CD4-positive, CD25-positive, alpha-beta regulatory T cell (primary cell): ENCODE data around the gene THAP12. TPM values are rescaled to one million over a fixed set of nuclear protein-coding genes. Genes with fewer than 3 reads are reported as not detected.
"Not testable (repeated sequence)": the region's sequence is repeated elsewhere in the genome, so short reads cannot be mapped to it uniquely, and the experiment has no call there.

ENCODE experiments used
- ATAC-seq, 2 donors: fragments of 150-1000 bp; cut with Tn5 transposase; one replicate each; pipeline ENCODE4 v1.10.0; 2021; ENCODE audit warnings: low read depth in 2 of 2, moderate number of reproducible peaks in 2 of 2, moderate library complexity in 1 of 2
- DNase-seq, 3 donors: peaks; one replicate each; pipeline versions ENCODE4 v3.0.0 to v3.0.0-alpha.2; 2012 to 2022; ENCODE audit warnings: mixed read lengths in 1 of 3
- H3K27ac ChIP-seq: one replicate; pipeline ENCODE4 v1.7.0; 2013; ENCODE audit warnings: mild to moderate bottlenecking, low read length; ENCODE audit not compliant: insufficient read depth, poor library complexity, severe bottlenecking
- H3K27me3 ChIP-seq: one replicate; pipeline ENCODE4 v1.7.0; 2013; ENCODE audit warnings: low read length; ENCODE audit not compliant: control insufficient read depth, insufficient read depth
- H3K36me3 ChIP-seq: one replicate; pipeline ENCODE4 v1.7.0; 2013; ENCODE audit warnings: mild to moderate bottlenecking, low read length, moderate library complexity; ENCODE audit not compliant: control insufficient read depth, insufficient read depth
- H3K4me1 ChIP-seq: 2 replicates; pipeline ENCODE4 v1.7.0; 2013; ENCODE audit warnings: mild to moderate bottlenecking, low read length; ENCODE audit not compliant: insufficient read depth, control insufficient read depth, poor library complexity, severe bottlenecking
- H3K4me3 ChIP-seq: one replicate; pipeline ENCODE4 v1.7.0; 2013; ENCODE audit warnings: low read depth, mild to moderate bottlenecking, low read length, moderate library complexity
- H3K9me3 ChIP-seq, 2 experiments: 1 replicate in 1 of 2; 2 replicates in 1 of 2; pipeline ENCODE4 v1.7.0; 2013; ENCODE audit warnings: low read length in 2 of 2, mild to moderate bottlenecking in 1 of 2, moderate library complexity in 1 of 2; ENCODE audit not compliant: control insufficient read depth in 2 of 2
- H3K27ac Mint-ChIP-seq, 3 donors: one replicate each; pipeline ENCODE4 v1.8.0; 2020 to 2022; ENCODE audit warnings: mild to moderate bottlenecking in 3 of 3, mixed read lengths in 3 of 3, moderate library complexity in 2 of 3
- H3K27me3 Mint-ChIP-seq: one replicate; pipeline ENCODE4 v1.8.0; 2022; ENCODE audit warnings: mild to moderate bottlenecking, mixed read lengths
- H3K36me3 Mint-ChIP-seq: one replicate; pipeline ENCODE4 v1.8.0; 2020; ENCODE audit warnings: mixed read lengths
- H3K4me1 Mint-ChIP-seq, 4 donors: one replicate each; pipeline ENCODE4 v1.8.0; 2020 to 2022; ENCODE audit warnings: mixed read lengths in 4 of 4, mild to moderate bottlenecking in 1 of 4
- H3K4me3 Mint-ChIP-seq, 4 donors: one replicate each; pipeline ENCODE4 v1.8.0; 2020 to 2022; ENCODE audit warnings: mild to moderate bottlenecking in 4 of 4, mixed read lengths in 4 of 4, moderate library complexity in 3 of 4
- H3K9me3 Mint-ChIP-seq, 7 donors: one replicate each; pipeline ENCODE4 v1.8.0; 2020 to 2022; ENCODE audit warnings: mixed read lengths in 7 of 7, mild to moderate bottlenecking in 3 of 7, moderate library complexity in 2 of 7
- polyA plus RNA-seq, 4 donors: library from polyadenylated mRNA; unstranded; fragments of 300-500 nt; fragmentation: Illumina TruSeq; gene quantifications; one replicate each; pipeline ENCODE4 v1.2.3, GENCODE V29; 2021
- total RNA-seq: library from RNA; stranded (reverse); gene quantifications from one replicate; pipeline ENCODE4 v1.2.3, GENCODE V29; 2022

THAP12 gene
- total and polyA plus RNA-seq, 5 donors from 2014 or later: 51.2 to 71.0 (median 65.0) TPM

- Histone ChIP-seq H3K27ac (no peak overlapping the region), H3K9me3 (no peaks in the 10 kb centered on the region), H3K4me1 (peaks cover 5% of the 10 kb centered on the region), H3K4me3 (no peak overlapping the region), H3K36me3 (no peaks in the 10 kb centered on the region), H3K27me3 (peaks cover 3% of the 10 kb centered on the region)
- no peak for ATAC-seq
- Mint-ChIP-seq H3K9me3 (no peaks in the 10 kb centered on the region), H3K4me1 (peaks cover 0 to 20% (median 3%) of the 10 kb centered on the region in 4 donors), H3K27ac (no peak overlapping the region), H3K4me3 (no peak overlapping the region), H3K36me3 (no peaks in the 10 kb centered on the region), H3K27me3 (peaks cover 65% of the 10 kb centered on the region)
- no peak for DNase-seq
These were observed 55.7 kb downstream of the THAP12 start for GRCh38 chr11:76325185-76325584.

- DNase-seq (no peak), ATAC-seq (no peak)
- H3K36me3 Mint-ChIP-seq: no peaks in the 10 kb centered on the region
- Histone ChIP-seq H3K4me3 (no peak overlapping the region), H3K4me1 (peaks cover 5% of the 10 kb centered on the region), H3K9me3 (no peaks in the 10 kb centered on the region), H3K36me3 (no peaks in the 10 kb centered on the region), H3K27ac (no peak overlapping the region), H3K27me3 (peaks cover 5% of the 10 kb centered on the region)
- H3K9me3 Mint-ChIP-seq: no peaks in the 10 kb centered on the region
- peaks cover 0 to 20% (median 3%) of the 10 kb centered on the region in 4 donors for H3K4me1 Mint-ChIP-seq
- peak overlapping the region in 1 of 3 donors; percentile 68 for H3K27ac Mint-ChIP-seq
- H3K4me3 Mint-ChIP-seq: no peak overlapping the region
- H3K27me3 Mint-ChIP-seq: peaks cover 77% of the 10 kb centered on the region
These were observed 57.1 kb downstream of the THAP12 start for GRCh38 chr11:76323804-76324203.

- H3K27ac ChIP-seq, H3K9me3 ChIP-seq, ATAC-seq, H3K36me3 Mint-ChIP-seq, H3K36me3 ChIP-seq, H3K4me3 ChIP-seq, H3K27me3 ChIP-seq, H3K9me3 Mint-ChIP-seq, H3K4me1 ChIP-seq: not testable (repeated sequence)
- Mint-ChIP-seq H3K27ac (peak overlapping the region in 2 of 3 donors; percentile 67 to 68), H3K4me1 (peaks cover 0 to 20% (median 3%) of the 10 kb centered on the region in 4 donors), H3K27me3 (peaks cover 77% of the 10 kb centered on the region), H3K4me3 (peak overlapping the region in 1 of 4 donors; percentile 77)
- DNase-seq: peak in 1 of 3 donors; percentile 57
These were observed 57.6 kb downstream of the THAP12 start for GRCh38 chr11:76323375-76323774.

GRCh38 chr11:76322942-76323341 is 58.0 kb downstream of the THAP12 start:
- DNase-seq (no peak), ATAC-seq (no peak)
- H3K27ac Mint-ChIP-seq: peak overlapping the region in 2 of 3 donors; percentile 46 to 63
- Histone ChIP-seq H3K36me3 (no peaks in the 10 kb centered on the region), H3K4me1 (peaks cover 5% of the 10 kb centered on the region), H3K27me3 (peaks cover 5% of the 10 kb centered on the region), H3K27ac (no peak overlapping the region), H3K9me3 (no peaks in the 10 kb centered on the region), H3K4me3 (no peak overlapping the region)
- H3K9me3 Mint-ChIP-seq: no peaks in the 10 kb centered on the region
- peak overlapping the region in 1 of 4 donors; percentile 77 for H3K4me3 Mint-ChIP-seq
- H3K4me1 Mint-ChIP-seq: peaks cover 0 to 20% (median 3%) of the 10 kb centered on the region in 4 donors
- H3K27me3 Mint-ChIP-seq: peaks cover 74% of the 10 kb centered on the region
- H3K36me3 Mint-ChIP-seq: no peaks in the 10 kb centered on the region

GRCh38 chr11:76322540-76322939 is 58.4 kb downstream of the THAP12 start:
- Histone ChIP-seq H3K4me3 (no peak overlapping the region), H3K27ac (no peak overlapping the region), H3K4me1 (peaks cover 5% of the 10 kb centered on the region), H3K9me3 (no peaks in the 10 kb centered on the region), H3K27me3 (peaks cover 5% of the 10 kb centered on the region), H3K36me3 (no peaks in the 10 kb centered on the region)
- DNase-seq (peak in 1 of 3 donors; percentile 23), ATAC-seq (no peak)
- peaks cover 74% of the 10 kb centered on the region for H3K27me3 Mint-ChIP-seq
- no peak overlapping the region for H3K4me3 Mint-ChIP-seq
- no peaks in the 10 kb centered on the region for H3K36me3 Mint-ChIP-seq
- H3K4me1 Mint-ChIP-seq: peaks cover 0 to 20% (median 3%) of the 10 kb centered on the region in 4 donors
- H3K9me3 Mint-ChIP-seq: no peaks in the 10 kb centered on the region
- H3K27ac Mint-ChIP-seq: peak overlapping the region in 1 of 3 donors; percentile 63

- Mint-ChIP-seq H3K27ac (no peak overlapping the region), H3K4me3 (no peak overlapping the region), H3K27me3 (peaks cover 74% of the 10 kb centered on the region), H3K36me3 (no peaks in the 10 kb centered on the region), H3K4me1 (peaks cover 0 to 20% (median 3%) of the 10 kb centered on the region in 4 donors), H3K9me3 (no peaks in the 10 kb centered on the region)
- peaks cover 5% of the 10 kb centered on the region for H3K27me3 ChIP-seq
- no peak for ATAC-seq
- no peaks in the 10 kb centered on the region for H3K9me3 ChIP-seq
- H3K4me1 ChIP-seq: peaks cover 5% of the 10 kb centered on the region
- H3K27ac ChIP-seq: no peak overlapping the region
- no peak overlapping the region for H3K4me3 ChIP-seq
- no peak for DNase-seq
- H3K36me3 ChIP-seq: no peaks in the 10 kb centered on the region
These were observed 59.0 kb downstream of the THAP12 start for GRCh38 chr11:76321820-76322524.

GRCh38 chr11:76321340-76321739 is 59.6 kb downstream of the THAP12 start:
- Mint-ChIP-seq H3K27ac (no peak overlapping the region), H3K4me3 (no peak overlapping the region), H3K36me3 (no peaks in the 10 kb centered on the region), H3K9me3 (no peaks in the 10 kb centered on the region), H3K27me3 (peaks cover 69% of the 10 kb centered on the region), H3K4me1 (peaks cover 0 to 20% (median 3%) of the 10 kb centered on the region in 4 donors)
- no peaks in the 10 kb centered on the region for H3K9me3 ChIP-seq
- peaks cover 5% of the 10 kb centered on the region for H3K27me3 ChIP-seq
- DNase-seq (no peak), ATAC-seq (no peak)
- H3K36me3 ChIP-seq: no peaks in the 10 kb centered on the region
- peaks cover 5% of the 10 kb centered on the region for H3K4me1 ChIP-seq
- H3K4me3 ChIP-seq: no peak overlapping the region
- no peak overlapping the region for H3K27ac ChIP-seq

GRCh38 chr11:76320929-76321328 is 60.0 kb downstream of the THAP12 start:
- ATAC-seq (no peak), DNase-seq (no peak)
- Mint-ChIP-seq H3K4me1 (peaks cover 0 to 20% (median 3%) of the 10 kb centered on the region in 4 donors), H3K4me3 (no peak overlapping the region), H3K9me3 (no peaks in the 10 kb centered on the region), H3K36me3 (no peaks in the 10 kb centered on the region), H3K27ac (peak overlapping the region in 1 of 3 donors; percentile 56), H3K27me3 (peaks cover 65% of the 10 kb centered on the region)
- H3K4me1 ChIP-seq: peaks cover 5% of the 10 kb centered on the region
- no peak overlapping the region for H3K27ac ChIP-seq
- H3K4me3 ChIP-seq: no peak overlapping the region
- H3K9me3 ChIP-seq: no peaks in the 10 kb centered on the region
- H3K27me3 ChIP-seq: peaks cover 5% of the 10 kb centered on the region
- H3K36me3 ChIP-seq: no peaks in the 10 kb centered on the region
